GM10266 (cell line): ENCODE data around the gene SAMMSON.

Source experiments
- DNase-seq: peaks from one replicate; pipeline ENCODE4 v3.0.0; 2012; ENCODE audit errors: extremely low spot score
- TF ChIP-seq, protein P1 (sequence below): IDR thresholded peaks from 2 replicates; pipeline ENCODE4 v1.5.1; 2012; ENCODE audit warnings: mild to moderate bottlenecking, low read depth; ENCODE audit not compliant: control insufficient read depth, insufficient read depth; ENCODE audit errors: missing control alignments

SAMMSON gene

DNA sequence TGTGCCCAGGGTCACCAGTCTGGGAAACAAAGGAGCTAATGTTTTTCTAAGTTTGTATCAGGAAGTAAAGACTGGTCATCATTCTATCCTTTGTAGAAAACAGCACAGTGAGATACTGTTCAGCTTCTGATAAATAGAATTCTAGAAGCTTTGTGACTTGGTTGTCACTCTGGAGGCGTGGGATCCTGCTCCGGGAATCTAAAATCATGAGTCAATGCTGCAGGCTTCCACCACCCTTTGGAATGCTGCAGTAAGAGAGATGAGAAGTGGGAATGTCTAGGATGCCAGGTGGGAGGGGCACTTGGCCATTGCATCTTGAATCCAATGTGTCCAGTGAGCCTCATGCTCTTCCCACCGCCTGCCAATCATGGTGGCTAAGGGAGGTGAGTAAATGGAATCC lies 40.9 kb downstream of the SAMMSON start:
- TF ChIP-seq, protein P1, sequence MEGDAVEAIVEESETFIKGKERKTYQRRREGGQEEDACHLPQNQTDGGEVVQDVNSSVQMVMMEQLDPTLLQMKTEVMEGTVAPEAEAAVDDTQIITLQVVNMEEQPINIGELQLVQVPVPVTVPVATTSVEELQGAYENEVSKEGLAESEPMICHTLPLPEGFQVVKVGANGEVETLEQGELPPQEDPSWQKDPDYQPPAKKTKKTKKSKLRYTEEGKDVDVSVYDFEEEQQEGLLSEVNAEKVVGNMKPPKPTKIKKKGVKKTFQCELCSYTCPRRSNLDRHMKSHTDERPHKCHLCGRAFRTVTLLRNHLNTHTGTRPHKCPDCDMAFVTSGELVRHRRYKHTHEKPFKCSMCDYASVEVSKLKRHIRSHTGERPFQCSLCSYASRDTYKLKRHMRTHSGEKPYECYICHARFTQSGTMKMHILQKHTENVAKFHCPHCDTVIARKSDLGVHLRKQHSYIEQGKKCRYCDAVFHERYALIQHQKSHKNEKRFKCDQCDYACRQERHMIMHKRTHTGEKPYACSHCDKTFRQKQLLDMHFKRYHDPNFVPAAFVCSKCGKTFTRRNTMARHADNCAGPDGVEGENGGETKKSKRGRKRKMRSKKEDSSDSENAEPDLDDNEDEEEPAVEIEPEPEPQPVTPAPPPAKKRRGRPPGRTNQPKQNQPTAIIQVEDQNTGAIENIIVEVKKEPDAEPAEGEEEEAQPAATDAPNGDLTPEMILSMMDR, result no peak
- no peak for DNase-seq

DNA sequence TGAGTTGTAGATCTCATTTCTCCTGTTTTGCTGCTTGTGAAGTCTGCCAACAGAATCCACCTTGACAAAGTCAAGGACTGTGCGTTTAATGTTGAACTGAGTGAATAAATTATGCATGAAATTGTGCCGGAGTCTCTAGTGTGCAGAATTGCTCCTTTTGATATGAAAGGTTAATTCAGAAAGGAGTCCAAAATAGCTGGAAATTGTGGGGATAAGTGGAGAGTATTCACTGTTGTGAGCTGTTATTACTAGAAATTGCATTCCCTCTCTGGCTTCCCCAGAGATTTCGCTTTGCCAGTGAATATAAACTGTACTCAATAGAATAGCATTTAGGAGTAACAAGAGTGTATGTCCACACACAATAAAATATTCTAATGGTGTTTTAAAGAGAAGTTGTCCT lies 43.1 kb downstream of the SAMMSON start:
- TF ChIP-seq, protein P1, result no peak
- DNase-seq, result no peak

- DNase-seq, result no peak
- TF ChIP-seq, protein P1, result no peak
These were observed 50.2 kb downstream of the SAMMSON start for GRCh38 chr3:70049761-70050160.

DNA sequence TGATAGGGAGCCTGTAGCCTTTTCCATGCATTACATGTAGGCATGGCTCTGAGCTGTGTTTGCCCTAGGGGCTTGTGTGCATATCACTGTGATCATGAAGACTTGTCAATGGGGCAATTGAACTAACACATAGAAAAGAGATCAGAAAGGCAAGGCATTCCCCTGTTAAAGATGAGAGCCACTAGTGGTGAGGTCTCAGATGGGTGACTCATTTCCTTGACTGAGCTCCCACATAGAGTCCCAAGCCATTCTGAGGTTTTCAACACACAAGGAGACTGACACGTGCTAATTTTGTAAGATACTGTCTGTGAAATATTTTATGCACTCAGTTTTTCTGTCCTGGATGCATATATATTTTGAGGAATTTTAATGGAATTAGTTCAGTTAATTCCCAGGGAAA lies 53.8 kb downstream of the SAMMSON start:
- no peak for DNase-seq
- TF ChIP-seq, protein P1, result no peak

DNA sequence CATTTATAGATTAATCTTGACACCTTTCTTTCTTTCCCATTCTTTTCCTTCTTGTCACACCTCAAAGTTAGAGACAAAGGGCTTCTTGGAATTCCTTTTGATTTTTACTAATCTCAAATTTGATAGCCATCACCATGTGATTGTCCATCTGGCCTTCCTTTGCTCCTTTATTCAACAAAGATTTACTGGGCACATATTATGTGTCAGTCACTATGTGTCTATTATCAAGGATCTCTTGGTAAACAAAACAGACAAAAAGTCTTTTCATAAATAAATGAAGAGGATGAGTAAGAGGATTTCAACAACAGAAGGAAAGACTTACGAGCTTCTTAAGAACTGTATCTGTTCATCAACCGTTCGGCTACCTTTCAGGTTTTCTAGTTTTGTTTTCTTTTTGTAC lies 56.5 kb downstream of the SAMMSON start:
- TF ChIP-seq, protein P1, result no peak
- no peak for DNase-seq

GRCh38 chr3:70057426-70057825 lies 57.9 kb downstream of the SAMMSON start:
- TF ChIP-seq, protein P1, result no peak
- no peak for DNase-seq

DNA sequence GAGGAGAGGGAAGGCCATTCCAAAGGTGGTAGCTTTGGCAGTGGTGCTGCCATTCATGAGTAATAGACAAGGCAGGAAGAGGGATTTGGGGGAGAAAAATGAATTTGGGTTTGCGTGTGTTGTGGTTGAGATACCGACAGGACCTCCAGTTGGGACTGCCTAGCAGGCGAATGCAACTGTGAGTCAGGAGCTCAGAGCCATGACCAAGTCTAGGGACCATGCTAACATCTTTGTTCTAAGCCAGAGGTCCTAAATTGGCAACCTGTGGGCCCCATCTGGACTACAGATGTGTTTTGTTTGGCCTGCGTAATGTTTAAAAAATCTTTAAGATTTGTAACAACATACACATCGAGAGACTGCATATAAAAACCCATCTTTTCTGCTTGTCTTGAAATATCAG lies 61.6 kb downstream of the SAMMSON start:
- TF ChIP-seq, protein P1, result no peak
- no peak for DNase-seq
